Activated CD8-positive, alpha-beta memory T cell treated with anti-CD3 and anti-CD28 coated beads, Interleukin-2, amount 50 U/mL, for 48 hours (primary cell): Measurements from ENCODE around the gene PGAM5.
"Not testable (repeated sequence)": the region's sequence is repeated elsewhere in the genome, so short reads cannot be mapped to it uniquely, and the experiment has no call there.

Experiments
- DNase-seq: peaks from one replicate; pipeline ENCODE4 v3.0.0-alpha.2; 2020

PGAM5 gene

GRCh38 chr12:132723015-132723763 lies 12.5 kb downstream of the PGAM5 start:
- no peak for DNase-seq

DNA sequence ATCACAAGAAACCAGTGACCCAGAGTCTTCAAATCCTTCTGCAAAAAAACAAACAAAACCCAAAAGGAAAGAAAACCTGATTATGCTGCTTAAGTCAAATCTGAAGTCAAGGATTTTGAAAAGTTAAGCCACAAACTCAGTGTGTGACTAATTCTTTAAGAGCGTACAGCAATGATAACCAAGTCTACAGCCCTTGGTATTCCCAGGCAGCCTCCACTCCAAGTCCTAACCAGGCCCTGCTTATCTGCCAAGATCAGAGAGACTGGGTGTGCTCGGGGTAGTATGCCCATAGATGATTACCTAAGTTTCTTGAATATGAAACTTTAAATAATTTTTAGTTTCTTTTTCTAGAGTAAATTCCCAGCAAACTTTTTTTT lies 13.1 kb downstream of the PGAM5 start:
- no peak for DNase-seq

DNA sequence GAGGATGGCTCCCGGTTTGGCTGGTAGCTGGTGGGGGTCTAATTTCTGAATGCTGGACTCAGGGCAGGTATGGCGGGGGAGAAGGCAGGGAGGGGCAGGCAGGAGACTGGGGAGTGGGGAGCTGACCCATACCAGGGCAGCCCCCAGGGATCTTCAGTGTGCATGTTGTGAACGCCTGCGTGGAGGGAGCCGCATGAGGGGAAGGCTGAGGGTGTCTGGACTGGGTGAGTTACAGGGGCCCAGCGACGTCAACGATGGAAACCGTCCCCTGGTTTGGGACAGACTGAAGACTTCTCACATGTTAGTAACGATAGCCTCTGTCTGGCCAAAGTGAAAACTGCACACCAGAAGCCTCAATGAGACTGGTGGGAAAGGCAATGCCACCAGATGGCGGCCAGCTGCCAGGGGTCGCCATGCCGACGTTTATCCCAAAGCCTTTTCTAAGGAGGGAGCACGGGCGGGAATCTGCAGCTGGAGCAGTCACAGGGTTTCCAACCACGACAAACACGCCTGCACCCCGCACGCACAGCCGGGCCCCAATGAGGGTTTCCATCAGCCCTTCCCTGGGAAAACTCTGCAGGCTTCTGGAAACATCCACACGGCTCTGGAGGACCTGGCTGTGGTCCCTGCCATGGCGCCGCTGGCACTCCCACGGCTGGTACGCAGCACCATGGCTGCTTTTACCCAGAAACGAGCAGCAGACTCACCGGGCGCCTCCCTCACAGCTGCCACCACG lies 14.0 kb downstream of the PGAM5 start:
- no peak for DNase-seq

DNA sequence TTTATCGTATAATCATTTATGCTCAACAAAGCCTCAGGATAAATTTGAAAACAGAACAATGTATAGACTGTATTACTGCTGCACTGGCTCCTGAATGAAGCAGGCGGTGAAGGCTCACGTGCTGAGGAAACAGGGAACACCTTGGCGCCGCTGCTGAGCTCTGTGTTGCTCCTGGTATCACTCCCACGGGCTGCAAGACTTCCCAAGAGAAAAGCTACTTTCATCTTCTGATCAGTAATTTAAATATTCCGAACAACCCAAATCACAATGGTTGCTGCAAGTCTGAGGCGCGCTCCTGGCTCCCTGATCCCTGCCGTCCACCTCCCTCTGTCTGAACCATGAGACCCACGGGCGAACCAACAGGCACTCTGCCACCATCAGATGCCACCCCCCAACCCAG lies 15.7 kb downstream of the PGAM5 start:
- DNase-seq = no peak

GRCh38 chr12:132727091-132727794 lies 16.6 kb downstream of the PGAM5 start:
- no peak for DNase-seq

DNA sequence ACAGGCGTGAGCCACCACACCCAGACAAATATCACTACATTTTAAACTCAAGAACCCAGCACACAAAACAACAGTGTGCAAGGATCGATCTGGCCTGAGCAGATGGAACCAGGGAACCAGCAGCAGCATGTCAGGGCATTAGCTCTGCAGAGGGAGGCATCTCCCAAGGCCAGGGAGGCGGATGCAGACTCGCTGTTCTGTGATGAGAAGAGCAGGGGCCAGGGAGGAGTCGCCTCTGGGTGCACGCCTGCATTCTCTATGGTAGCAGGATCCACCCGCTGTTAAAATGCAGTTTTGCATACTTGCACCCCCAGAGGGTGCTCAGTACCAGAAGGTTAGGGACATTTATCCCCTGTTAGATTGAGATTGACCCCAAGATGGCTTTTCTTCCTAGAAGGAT lies 17.9 kb downstream of the PGAM5 start:
- DNase-seq = no peak

DNA sequence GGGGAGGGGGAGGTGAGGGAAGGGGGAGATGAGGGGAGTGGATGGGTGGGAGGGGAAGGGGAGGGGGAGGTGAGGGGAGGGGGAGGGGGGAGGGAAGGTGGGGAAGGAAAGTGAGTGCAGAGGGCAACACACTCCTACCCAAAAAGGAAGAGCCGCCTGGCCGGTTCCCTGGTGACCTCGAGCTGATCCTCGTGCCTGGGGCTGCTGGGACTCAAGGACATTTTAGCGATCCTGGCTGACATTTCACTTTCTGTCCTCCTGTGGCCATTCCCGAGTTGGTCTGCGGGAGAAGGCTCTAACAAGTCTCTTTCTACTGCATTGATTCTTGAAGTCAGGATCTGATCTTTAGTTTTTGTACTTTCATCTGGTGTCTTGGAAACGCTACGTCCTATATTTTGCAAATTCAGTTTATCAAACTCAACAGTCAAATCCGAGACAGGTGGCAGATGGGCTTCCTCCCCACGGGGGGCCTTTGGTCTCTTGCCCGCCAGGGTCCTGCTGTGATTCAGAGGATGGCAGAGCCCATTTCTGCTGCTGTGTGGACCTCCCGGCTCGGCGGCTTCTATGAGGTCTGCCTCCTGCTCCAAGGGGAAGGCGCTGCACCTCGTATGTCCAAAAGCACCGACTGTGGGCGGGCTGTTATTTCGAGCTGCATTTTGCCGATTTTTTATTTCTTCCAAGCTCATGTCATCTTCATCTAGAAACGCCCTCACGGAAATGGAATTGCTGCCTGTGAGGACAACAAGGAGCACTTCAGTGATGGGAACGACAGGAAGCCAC lies 19.1 kb downstream of the PGAM5 start:
- no peak for DNase-seq

- DNase-seq = no peak
These were observed 19.7 kb downstream of the PGAM5 start for GRCh38 chr12:132730353-132730752.

- no peak for DNase-seq
These were observed 20.9 kb downstream of the PGAM5 start for GRCh38 chr12:132731574-132731973.

- DNase-seq = no peak
These were observed 23.6 kb downstream of the PGAM5 start for GRCh38 chr12:132734206-132734605.

GRCh38 chr12:132735496-132735895 lies 24.9 kb downstream of the PGAM5 start:
- DNase-seq = no peak

GRCh38 chr12:132736378-132736777 lies 25.7 kb downstream of the PGAM5 start:
- no peak for DNase-seq

DNA sequence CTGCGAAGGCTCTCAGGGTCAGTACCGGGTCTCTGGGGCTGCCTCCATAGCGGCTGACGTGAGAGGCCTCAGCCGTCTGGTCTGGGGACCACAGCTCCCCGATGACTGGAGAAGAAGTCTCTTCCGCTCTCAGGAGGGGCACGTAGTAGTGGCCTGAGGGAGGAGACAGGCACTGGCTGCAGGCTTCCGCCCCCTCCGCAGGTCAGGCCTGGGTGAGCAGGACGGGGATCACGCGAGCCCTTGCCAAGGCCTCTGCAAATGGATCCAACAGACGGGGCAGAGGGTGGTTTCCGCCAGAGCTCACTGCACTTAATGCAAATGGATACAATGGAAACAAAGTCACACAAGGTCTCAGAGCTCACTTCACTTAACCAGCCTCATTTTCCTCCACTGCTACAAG lies 26.3 kb downstream of the PGAM5 start:
- no peak for DNase-seq

- no peak for DNase-seq
These were observed 29.1 kb downstream of the PGAM5 start for GRCh38 chr12:132739600-132740312.

GRCh38 chr12:132740313-132740646 lies 29.6 kb downstream of the PGAM5 start:
- no peak for DNase-seq

DNA sequence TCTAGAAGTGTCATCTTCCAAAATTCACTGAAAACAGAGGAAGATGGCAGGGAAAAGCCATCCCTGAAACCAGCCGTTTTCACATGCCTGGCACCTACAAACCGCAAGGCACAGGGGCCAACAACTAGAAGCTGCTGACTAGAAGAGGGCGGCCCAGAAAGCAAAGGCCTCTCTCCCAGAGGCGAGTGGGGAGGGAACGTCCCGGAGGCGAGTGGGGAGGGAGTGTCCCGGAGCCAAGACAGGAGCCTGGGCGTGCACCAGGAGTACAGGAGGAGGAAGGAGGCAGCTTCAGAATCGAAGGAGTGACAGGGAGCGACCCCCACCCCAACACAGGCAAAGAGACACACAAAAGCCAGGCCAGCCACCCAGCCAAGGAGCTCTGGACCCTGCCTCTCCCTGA lies 30.0 kb downstream of the PGAM5 start:
- DNase-seq = no peak

GRCh38 chr12:132741620-132742019 lies 31.0 kb downstream of the PGAM5 start:
- no peak for DNase-seq

GRCh38 chr12:132743831-132744230 lies 33.2 kb downstream of the PGAM5 start:
- DNase-seq = no peak

- no peak for DNase-seq
These were observed 36.0 kb downstream of the PGAM5 start for GRCh38 chr12:132746613-132747012.

DNA sequence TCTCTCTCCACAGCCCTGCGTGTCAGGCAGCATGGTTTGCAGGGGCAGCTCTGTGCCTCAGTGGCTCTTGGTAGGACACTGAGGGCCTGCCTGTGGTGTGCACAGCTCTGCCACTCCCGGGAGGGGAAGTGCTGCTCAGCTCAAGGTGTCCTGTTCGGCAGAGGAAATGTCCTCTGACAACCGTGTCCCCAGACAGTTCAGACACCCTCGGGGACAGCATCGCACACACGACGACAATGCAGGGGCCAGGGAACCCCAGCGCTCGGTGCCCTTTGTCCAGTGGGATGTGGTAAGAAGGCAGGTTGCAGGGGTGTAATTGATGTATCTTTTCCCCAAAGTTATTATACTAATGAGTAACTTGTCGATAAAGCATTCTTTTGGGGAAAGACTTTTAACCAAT lies 36.8 kb downstream of the PGAM5 start:
- DNase-seq = no peak

- DNase-seq = no peak
These were observed 37.3 kb downstream of the PGAM5 start for GRCh38 chr12:132747896-132748295.

- DNase-seq = no peak
These were observed 37.7 kb downstream of the PGAM5 start for GRCh38 chr12:132748319-132748718.

DNA sequence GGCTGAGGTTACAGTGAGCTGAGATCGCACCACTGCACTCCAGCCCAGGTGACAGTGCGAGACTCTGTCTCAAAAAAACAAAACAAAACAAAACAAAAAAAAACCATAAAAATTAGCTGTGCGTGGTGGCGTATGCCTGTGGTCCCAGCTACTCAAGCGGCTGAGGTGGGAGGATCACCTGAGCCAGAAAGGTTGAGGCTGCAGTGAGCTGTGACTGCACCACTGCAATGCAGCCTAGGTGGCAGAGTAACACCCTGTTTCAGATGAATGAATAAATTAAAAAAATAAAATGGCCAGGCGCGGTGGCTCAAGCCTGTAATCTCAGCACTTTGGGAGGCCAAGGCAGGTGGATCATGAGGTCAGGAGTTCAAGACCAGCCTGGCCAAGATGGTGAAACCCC lies 43.0 kb downstream of the PGAM5 start:
- not testable (repeated sequence) for DNase-seq
